Spleen (tissue), 7 donors: ENCODE results near the gene LRRC37A3.

Experiments used
- POLR2AphosphoS5 ChIP-seq, 3 donors: sonication (generic); formaldehyde crosslinking; IDR thresholded peaks; one replicate each; pipeline ENCODE4 v1.5.1; 2017; ENCODE audit warnings: antibody characterized with exemption in 3 of 3
- TF ChIP-seq, protein P1 (sequence below), 11 experiments: fragments of 200-600 bp in 7 of 11; fragments of 450-650 bp in 4 of 11; sonication (generic) in 4 of 11; IDR thresholded peaks in 8 of 11; conservative IDR thresholded peaks in 3 of 11; 1 replicate in 7 of 11; 2 replicates in 4 of 11; pipeline versions ENCODE4 v1.4.0 to v1.8.0; 2016 to 2021; ENCODE audit warnings: antibody characterized with exemption in 11 of 11, inconsistent platforms in 4 of 11, mild to moderate bottlenecking in 1 of 11
- donor health status: DM: no; HTN: no; CAD: no; lungs with moderate emphysema.
- donor health status: DM: no; HTN: no; CAD: no.
- donor health status: DM: no; HTN: no; CAD: no.

- TF ChIP-seq, protein P1, sequence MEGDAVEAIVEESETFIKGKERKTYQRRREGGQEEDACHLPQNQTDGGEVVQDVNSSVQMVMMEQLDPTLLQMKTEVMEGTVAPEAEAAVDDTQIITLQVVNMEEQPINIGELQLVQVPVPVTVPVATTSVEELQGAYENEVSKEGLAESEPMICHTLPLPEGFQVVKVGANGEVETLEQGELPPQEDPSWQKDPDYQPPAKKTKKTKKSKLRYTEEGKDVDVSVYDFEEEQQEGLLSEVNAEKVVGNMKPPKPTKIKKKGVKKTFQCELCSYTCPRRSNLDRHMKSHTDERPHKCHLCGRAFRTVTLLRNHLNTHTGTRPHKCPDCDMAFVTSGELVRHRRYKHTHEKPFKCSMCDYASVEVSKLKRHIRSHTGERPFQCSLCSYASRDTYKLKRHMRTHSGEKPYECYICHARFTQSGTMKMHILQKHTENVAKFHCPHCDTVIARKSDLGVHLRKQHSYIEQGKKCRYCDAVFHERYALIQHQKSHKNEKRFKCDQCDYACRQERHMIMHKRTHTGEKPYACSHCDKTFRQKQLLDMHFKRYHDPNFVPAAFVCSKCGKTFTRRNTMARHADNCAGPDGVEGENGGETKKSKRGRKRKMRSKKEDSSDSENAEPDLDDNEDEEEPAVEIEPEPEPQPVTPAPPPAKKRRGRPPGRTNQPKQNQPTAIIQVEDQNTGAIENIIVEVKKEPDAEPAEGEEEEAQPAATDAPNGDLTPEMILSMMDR (IDR thresholded peaks at IDR 0.05 in 8 of 11, conservative IDR thresholded peaks at IDR 0.05 in 3 of 11) = no peak
- TF ChIP-seq POLR2AphosphoS5 (IDR thresholded peaks at IDR 0.05) = no peak
Measured at GRCh38 chr17:64941045-64941444, 21.8 kb upstream of the LRRC37A3 start.
